GM12878 (cell line): ENCODE measurements around the gene ZNF679. TPM values are rescaled to one million over a fixed set of nuclear protein-coding genes. Genes with fewer than 3 reads are reported as not detected.

Experiments used
- ATAC-seq: fragments of 200-7000 bp; cut with Tn5 transposase; 3 replicates; pipeline ENCODE4 v1.9.1; 2020; ENCODE audit warnings: mild to moderate bottlenecking, moderate library complexity
- BruUV-seq: library from RNA; stranded (reverse); fragments of 400-500 nt; replicated peaks from 2 replicates; lab custom pipeline; 2021; lab: Mats Ljungman, UMichigan
- CTCF ChIA-PET: fragments of 300-600 bp; sonication (Branson Sonifier 250); formaldehyde crosslinking; extraction: SDS; loops from one replicate; lab custom pipeline; 2021; ENCODE audit warnings: inconsistent platforms; lab: Yijun Ruan, JAX
- POLR2A ChIA-PET: fragments of 350-600 bp; formaldehyde crosslinking; extraction: SDS; loops from one replicate; lab custom pipeline; 2021; ENCODE audit warnings: inconsistent platforms; lab: Charles Lee
- RAD21 ChIA-PET: fragments of 300-600 bp; sonication (Branson Sonifier 250); formaldehyde crosslinking; loops from one replicate; lab custom pipeline; 2023; ENCODE audit warnings: antibody characterized with exemption; ENCODE audit not compliant: unreplicated experiment; lab: Charles Lee
- SMC1A ChIA-PET: fragments of 300-600 bp; sonication (Branson Sonifier 250); formaldehyde crosslinking; loops from one replicate; lab custom pipeline; 2023; ENCODE audit not compliant: unreplicated experiment, uncharacterized antibody; lab: Charles Lee
- DNase-seq: peaks from one replicate; pipeline ENCODE4 v3.0.0-alpha.2; 2011; ENCODE audit warnings: low read depth, low spot score
- FAIRE-seq: peaks from 3 replicates; lab custom pipeline; 2011; peaks lifted over from hg19 to GRCh38; lab: Jason Lieb, UNC
- H2AFZ ChIP-seq: 2 replicates; pipeline ENCODE4 v1.6.0; 2011; ENCODE audit warnings: low read depth, low read length, control low read depth; ENCODE audit not compliant: control insufficient read depth
- H3K27ac ChIP-seq: 2 replicates; pipeline ENCODE4 v1.5.1; 2011; ENCODE audit warnings: control low read depth; ENCODE audit not compliant: control insufficient read depth, insufficient read depth
- H3K27me3 ChIP-seq, 2 experiments: replicated peaks in 1 of 2; 2 replicates each; pipeline versions ENCODE4 v1.6.0 to v1.6.1; 2011; ENCODE audit warnings: low read length in 1 of 2; ENCODE audit not compliant: control insufficient read depth in 2 of 2, insufficient read depth in 2 of 2
- H3K36me3 ChIP-seq, 2 experiments: 2 replicates each; pipeline ENCODE4 v1.5.1; 2011; ENCODE audit warnings: low read length in 1 of 2; ENCODE audit not compliant: control insufficient read depth in 2 of 2, insufficient read depth in 2 of 2
- H3K4me1 ChIP-seq: 2 replicates; pipeline ENCODE4 v1.6.1; 2011; ENCODE audit warnings: mild to moderate bottlenecking, low read length, moderate library complexity, mixed read lengths; ENCODE audit not compliant: control insufficient read depth, insufficient read depth
- H3K4me2 ChIP-seq: 2 replicates; pipeline ENCODE4 v1.6.0; 2011; ENCODE audit warnings: control low read depth; ENCODE audit not compliant: control insufficient read depth, insufficient read depth
- H3K4me3 ChIP-seq: fragments of 200-600 bp; sonication (generic); 2 replicates; pipeline ENCODE4 v1.5.1; 2016
- H3K79me2 ChIP-seq: 2 replicates; pipeline ENCODE4 v1.6.0; 2011; ENCODE audit warnings: low read length; ENCODE audit not compliant: control insufficient read depth, insufficient read depth
- H3K9ac ChIP-seq: 2 replicates; pipeline ENCODE4 v1.8.0; 2011; ENCODE audit warnings: low read length, control low read depth, mixed read lengths; ENCODE audit not compliant: control insufficient read depth, insufficient read depth
- H3K9me3 ChIP-seq: replicated peaks from 3 replicates; pipeline ENCODE4 v1.5.1; 2011; ENCODE audit warnings: mild to moderate bottlenecking, low read length; ENCODE audit not compliant: control insufficient read depth, insufficient read depth
- H4K20me1 ChIP-seq: 2 replicates; pipeline ENCODE4 v1.6.0; 2011; ENCODE audit not compliant: control insufficient read depth, insufficient read depth
- ATF7 ChIP-seq: fragments of 450-650 bp; IDR thresholded peaks from 2 replicates; pipeline ENCODE4 v1.6.1; 2016; ENCODE audit warnings: low read depth, mild to moderate bottlenecking
- DPF2 ChIP-seq: fragments of 450-650 bp; IDR thresholded peaks from 2 replicates; pipeline ENCODE4 v1.6.1; 2017; ENCODE audit warnings: mild to moderate bottlenecking
- JUNB ChIP-seq: IDR thresholded peaks from 2 replicates; pipeline ENCODE4 v1.6.1; 2016; ENCODE audit warnings: antibody characterized with exemption, mild to moderate bottlenecking
- JUND ChIP-seq: IDR thresholded peaks from 2 replicates; pipeline ENCODE4 v1.6.1; 2012; ENCODE audit warnings: low read depth, mild to moderate bottlenecking, low read length, improper control_type of control experiment, moderate library complexity
- LARP7 ChIP-seq: fragments of 450-650 bp; IDR thresholded peaks from 2 replicates; pipeline ENCODE4 v1.6.1; 2017; ENCODE audit warnings: mild to moderate bottlenecking
- NFYB ChIP-seq: IDR thresholded peaks from 2 replicates; pipeline ENCODE4 v1.6.1; 2011; ENCODE audit warnings: low read depth, mild to moderate bottlenecking, low read length, improper control_type of control experiment, moderate library complexity; ENCODE audit not compliant: insufficient read depth
- NR2C1 ChIP-seq: fragments of 450-650 bp; IDR thresholded peaks from 2 replicates; pipeline ENCODE4 v1.6.1; 2017; ENCODE audit warnings: antibody characterized with exemption, mild to moderate bottlenecking, moderate library complexity
- PBX3 ChIP-seq: IDR thresholded peaks from 2 replicates; pipeline ENCODE4 v1.6.1; 2011; ENCODE audit warnings: mild to moderate bottlenecking, low read depth, low read length, moderate library complexity; ENCODE audit not compliant: insufficient replicate concordance
- RB1 ChIP-seq: fragments of 450-650 bp; formaldehyde crosslinking; IDR thresholded peaks from 2 replicates; pipeline ENCODE4 v1.6.1; 2017; ENCODE audit warnings: mild to moderate bottlenecking, borderline replicate concordance
- RELA ChIP-seq: fragments of 450-650 bp; IDR thresholded peaks from 2 replicates; pipeline ENCODE4 v1.8.0; 2014; ENCODE audit warnings: borderline replicate concordance; ENCODE audit not compliant: partially characterized antibody
- STAT1 ChIP-seq: fragments of 450-650 bp; conservative IDR thresholded peaks from 2 replicates; pipeline ENCODE4 v1.6.1; 2014; ENCODE audit warnings: antibody characterized with exemption, mild to moderate bottlenecking
- TBL1XR1 ChIP-seq: IDR thresholded peaks from 2 replicates; pipeline ENCODE4 v1.6.1; 2012; ENCODE audit warnings: low read depth, low read length, improper control_type of control experiment
- WGBS: methylation state at CpG from one replicate; pipeline ENCODE4 v1.1.6; 2016; ENCODE audit warnings: low lambda C conversion rate; ENCODE audit not compliant: insufficient replicate concordance, insufficient coverage; ENCODE audit errors: missing lambda C conversion rate; 5-methylcytosine and 5-hydroxymethylcytosine counted together
- in situ Hi-C: fragments of 300-500 bp; cut with MboI; formaldehyde crosslinking; loops from 9 replicates; pipeline ENCODE4 v1.14.3; 2018; ENCODE audit warnings: mixed read lengths
- intact Hi-C: fragments of 100-400 bp; cut with micrococcal nuclease; formaldehyde crosslinking; loops from one replicate; pipeline ENCODE4 v1.14.2; 2022; ENCODE audit not compliant: unreplicated experiment
- polyA plus RNA-seq, 11 experiments: library from polyadenylated mRNA; depleted of rRNA in 4 of 11; unstranded in 6 of 11; stranded (reverse) in 5 of 11; fragments of >200 nt; fragmentation: Nextera tagmentation in 4 of 11; fragmentation: Illumina TruSeq in 1 of 11; extraction: Ambion mirVana in 4 of 11; extraction: Trizol in 1 of 11; gene quantifications; 1 replicate in 1 of 11; 2 replicates in 10 of 11; pipeline versions ENCODE4 v1.2.1 to v1.2.3, GENCODE V29; 2011 to 2016; ENCODE audit warnings: inconsistent platforms in 2 of 11, missing spikeins in 2 of 11, low read depth in 1 of 11
- total RNA-seq, 4 experiments: library from RNA; depleted of rRNA in 3 of 4; stranded (reverse); fragments of >200 nt in 3 of 4; fragmentation: Illumina TruSeq in 1 of 4; extraction: Trizol in 1 of 4; gene quantifications; 2 replicates each; pipeline versions ENCODE4 v1.2.1 to v1.2.3, GENCODE V29; 2013 to 2021
- TF ChIP-seq, protein P1 (sequence below): fragments of 450-650 bp; IDR thresholded peaks from 2 replicates; pipeline ENCODE4 v1.6.1; 2017; ENCODE audit warnings: mild to moderate bottlenecking

The ZNF679 gene
- total and polyA plus RNA-seq, 10 of the 15 experiments (the other 5 are each of a cell fraction or from before 2014, with no cell fraction given) = not detected

- DNase-seq (no peak), FAIRE-seq (no peak), ATAC-seq (no peak)
- Histone ChIP-seq H3K9ac (no peak overlapping the region), H3K9me3 (no peaks in the 10 kb centered on the region; the same call in 2 of the 3 replicates), H3K27me3 (no peaks in the 10 kb centered on the region), H3K27ac (no peak overlapping the region), H3K4me2 (no peak overlapping the region), H3K4me3 (no peak overlapping the region), H3K4me1 (no peaks in the 10 kb centered on the region), H3K79me2 (no peaks in the 10 kb centered on the region), H2AFZ (no peak overlapping the region), H4K20me1 (no peaks in the 10 kb centered on the region), H3K36me3 (no peaks in the 10 kb centered on the region)
- no TSS peak for BruUV-seq
- CTCF ChIA-PET = no interaction called here
- SMC1A ChIA-PET = no interaction called here
- TF ChIP-seq RELA (no peak), JUNB (no peak), STAT1 (no peak), NFYB (no peak), ATF7 (no peak), NR2C1 (no peak), DPF2 (no peak), LARP7 (no peak), JUND (no peak), RB1 (no peak), TBL1XR1 (no peak), PBX3 (no peak)
- TF ChIP-seq, protein P1, sequence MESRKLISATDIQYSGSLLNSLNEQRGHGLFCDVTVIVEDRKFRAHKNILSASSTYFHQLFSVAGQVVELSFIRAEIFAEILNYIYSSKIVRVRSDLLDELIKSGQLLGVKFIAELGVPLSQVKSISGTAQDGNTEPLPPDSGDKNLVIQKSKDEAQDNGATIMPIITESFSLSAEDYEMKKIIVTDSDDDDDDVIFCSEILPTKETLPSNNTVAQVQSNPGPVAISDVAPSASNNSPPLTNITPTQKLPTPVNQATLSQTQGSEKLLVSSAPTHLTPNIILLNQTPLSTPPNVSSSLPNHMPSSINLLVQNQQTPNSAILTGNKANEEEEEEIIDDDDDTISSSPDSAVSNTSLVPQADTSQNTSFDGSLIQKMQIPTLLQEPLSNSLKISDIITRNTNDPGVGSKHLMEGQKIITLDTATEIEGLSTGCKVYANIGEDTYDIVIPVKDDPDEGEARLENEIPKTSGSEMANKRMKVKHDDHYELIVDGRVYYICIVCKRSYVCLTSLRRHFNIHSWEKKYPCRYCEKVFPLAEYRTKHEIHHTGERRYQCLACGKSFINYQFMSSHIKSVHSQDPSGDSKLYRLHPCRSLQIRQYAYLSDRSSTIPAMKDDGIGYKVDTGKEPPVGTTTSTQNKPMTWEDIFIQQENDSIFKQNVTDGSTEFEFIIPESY = no peak
- RAD21 ChIA-PET = no interaction called here
- in situ Hi-C loops = no loop called here
- 96% methylated on average over 13 of the region's 13 CpGs for WGBS
- intact Hi-C loops = no loop called here
- POLR2A ChIA-PET = no interaction called here
These were observed 44.4 kb upstream of the ZNF679 start for GRCh38 chr7:64183827-64184372.
